ENCODE results near the gene SLC17A9.

Gene SLC17A9

DNA sequence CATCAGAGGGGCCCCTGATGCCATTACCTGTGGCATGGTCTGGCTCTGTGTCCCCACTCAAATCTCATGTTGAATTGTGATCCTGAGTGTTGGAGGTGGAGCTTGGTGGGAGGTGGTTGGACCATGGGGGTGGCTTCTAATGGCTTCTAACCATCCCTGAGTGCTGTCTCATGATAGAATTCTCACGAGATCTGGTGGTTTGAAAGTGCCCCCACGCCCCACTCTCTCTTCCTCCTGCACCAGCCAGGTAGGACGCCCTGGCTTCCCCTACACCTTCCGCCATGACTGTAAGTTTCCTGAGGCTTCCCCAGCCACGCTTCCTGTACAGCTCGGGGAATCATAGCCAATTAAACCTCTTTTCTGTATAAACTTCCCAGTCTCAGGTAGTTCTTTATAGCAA lies 39.4 kb downstream of the SLC17A9 start:
- no peak for DNase-seq (ENCODE audit: extremely low read depth, insufficient read length)
- Histone ChIP-seq H3K36me3 (ENCODE audit: control insufficient read depth, insufficient read depth, low read length) (no peaks in the 10 kb centered on the region), H3K4me3 (replicated peaks; ENCODE audit: low read depth, low read length) (no peak overlapping the region), H3K27me3 (replicated peaks; ENCODE audit: control insufficient read depth, insufficient read depth, low read length) (no peaks in the 10 kb centered on the region; the same call in none of the 2 replicates)
- TF ChIP-seq, protein P1, sequence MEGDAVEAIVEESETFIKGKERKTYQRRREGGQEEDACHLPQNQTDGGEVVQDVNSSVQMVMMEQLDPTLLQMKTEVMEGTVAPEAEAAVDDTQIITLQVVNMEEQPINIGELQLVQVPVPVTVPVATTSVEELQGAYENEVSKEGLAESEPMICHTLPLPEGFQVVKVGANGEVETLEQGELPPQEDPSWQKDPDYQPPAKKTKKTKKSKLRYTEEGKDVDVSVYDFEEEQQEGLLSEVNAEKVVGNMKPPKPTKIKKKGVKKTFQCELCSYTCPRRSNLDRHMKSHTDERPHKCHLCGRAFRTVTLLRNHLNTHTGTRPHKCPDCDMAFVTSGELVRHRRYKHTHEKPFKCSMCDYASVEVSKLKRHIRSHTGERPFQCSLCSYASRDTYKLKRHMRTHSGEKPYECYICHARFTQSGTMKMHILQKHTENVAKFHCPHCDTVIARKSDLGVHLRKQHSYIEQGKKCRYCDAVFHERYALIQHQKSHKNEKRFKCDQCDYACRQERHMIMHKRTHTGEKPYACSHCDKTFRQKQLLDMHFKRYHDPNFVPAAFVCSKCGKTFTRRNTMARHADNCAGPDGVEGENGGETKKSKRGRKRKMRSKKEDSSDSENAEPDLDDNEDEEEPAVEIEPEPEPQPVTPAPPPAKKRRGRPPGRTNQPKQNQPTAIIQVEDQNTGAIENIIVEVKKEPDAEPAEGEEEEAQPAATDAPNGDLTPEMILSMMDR (IDR thresholded peaks at IDR 0.05; ENCODE audit: insufficient read depth, low read length, poor library complexity, severe bottlenecking): no peak

DNA sequence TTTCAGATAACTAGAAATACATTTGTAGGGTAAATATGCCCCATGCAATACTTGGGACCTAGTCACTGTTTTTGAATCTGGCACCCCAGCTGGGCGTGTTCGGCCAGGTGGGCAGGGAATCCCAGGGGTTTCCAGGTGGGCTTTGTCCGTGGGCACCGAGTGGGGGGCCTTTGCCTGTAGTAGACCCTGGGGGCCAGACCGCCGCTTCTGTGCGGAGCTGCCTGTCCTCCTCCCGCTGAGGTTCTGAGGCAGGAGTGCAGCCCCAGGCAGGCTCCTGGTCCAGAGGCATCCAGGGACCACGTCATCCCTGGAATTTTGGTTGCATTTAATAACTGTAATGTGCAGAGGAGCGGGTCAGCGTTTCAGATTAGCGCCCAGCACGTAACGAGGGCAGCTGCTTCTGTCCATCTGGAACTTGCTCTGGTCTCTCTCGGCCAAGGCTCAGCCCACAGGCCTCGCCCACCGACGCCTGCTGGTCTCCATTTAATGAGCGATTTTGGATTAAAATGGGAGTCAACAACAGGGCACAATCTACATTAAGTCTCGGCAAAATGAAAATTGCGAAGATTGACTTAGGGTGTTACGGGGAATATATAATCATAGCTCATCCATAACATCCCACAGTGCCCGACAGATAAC lies 41.5 kb downstream of the SLC17A9 start:
- H3K27me3 ChIP-seq (replicated peaks; ENCODE audit: control insufficient read depth, insufficient read depth, low read length): peaks cover 2% of the 10 kb centered on the region
- no peaks in the 10 kb centered on the region for H3K36me3 ChIP-seq (ENCODE audit: control insufficient read depth, insufficient read depth, low read length)
- TF ChIP-seq, protein P1 (IDR thresholded peaks at IDR 0.05; ENCODE audit: insufficient read depth, low read length, poor library complexity, severe bottlenecking): no peak
- no peak overlapping the region for H3K4me3 ChIP-seq (replicated peaks; ENCODE audit: low read depth, low read length)
- DNase-seq (ENCODE audit: extremely low read depth, insufficient read length): no peak

- TF ChIP-seq, protein P1 (IDR thresholded peaks at IDR 0.05; ENCODE audit: insufficient read depth, low read length, poor library complexity, severe bottlenecking): no peak
- H3K4me3 ChIP-seq (replicated peaks; ENCODE audit: low read depth, low read length): no peak overlapping the region
- peaks cover 5% of the 10 kb centered on the region for H3K27me3 ChIP-seq (replicated peaks; ENCODE audit: control insufficient read depth, insufficient read depth, low read length)
- DNase-seq (ENCODE audit: extremely low read depth, insufficient read length): no peak
- H3K36me3 ChIP-seq (ENCODE audit: control insufficient read depth, insufficient read depth, low read length): no peaks in the 10 kb centered on the region
Measured at GRCh38 chr20:62994869-62995281, 42.4 kb downstream of the SLC17A9 start.

- Histone ChIP-seq H3K27me3 (replicated peaks; ENCODE audit: control insufficient read depth, insufficient read depth, low read length) (peaks cover 5% of the 10 kb centered on the region), H3K4me3 (replicated peaks; ENCODE audit: low read depth, low read length) (no peak overlapping the region), H3K36me3 (ENCODE audit: control insufficient read depth, insufficient read depth, low read length) (no peaks in the 10 kb centered on the region)
- DNase-seq (ENCODE audit: extremely low read depth, insufficient read length): no peak
- TF ChIP-seq, protein P1 (IDR thresholded peaks at IDR 0.05; ENCODE audit: insufficient read depth, low read length, poor library complexity, severe bottlenecking): no peak
Measured at GRCh38 chr20:62995481-62995880, 43.0 kb downstream of the SLC17A9 start.

GRCh38 chr20:62995898-62996595 lies 43.5 kb downstream of the SLC17A9 start:
- TF ChIP-seq, protein P1 (IDR thresholded peaks at IDR 0.05; ENCODE audit: insufficient read depth, low read length, poor library complexity, severe bottlenecking): no peak
- H3K4me3 ChIP-seq (replicated peaks; ENCODE audit: low read depth, low read length): no peak overlapping the region
- peaks cover 5% of the 10 kb centered on the region for H3K27me3 ChIP-seq (replicated peaks; ENCODE audit: control insufficient read depth, insufficient read depth, low read length)
- no peak for DNase-seq (ENCODE audit: extremely low read depth, insufficient read length)
- no peaks in the 10 kb centered on the region for H3K36me3 ChIP-seq (ENCODE audit: control insufficient read depth, insufficient read depth, low read length)
